Vagina (tissue), 2 donors: Measurements from ENCODE around the gene OR10A3.

Experiments
- POLR2A ChIP-seq, 2 donors: fragments of 450-650 bp; IDR thresholded peaks; one replicate each; pipeline ENCODE4 v1.6.1; 2017; ENCODE audit warnings: antibody characterized with exemption in 2 of 2, mild to moderate bottlenecking in 2 of 2, moderate library complexity in 2 of 2
- POLR2AphosphoS5 ChIP-seq, 2 donors: sonication (generic); formaldehyde crosslinking; IDR thresholded peaks; one replicate each; pipeline ENCODE4 v1.9.0; 2017; ENCODE audit warnings: antibody characterized with exemption in 2 of 2, mild to moderate bottlenecking in 2 of 2, low read depth in 1 of 2; ENCODE audit not compliant: insufficient read depth in 1 of 2
- TF ChIP-seq, protein P1 (sequence below), 3 experiments: fragments of 450-650 bp in 2 of 3; fragments of 200-600 bp in 1 of 3; sonication (generic) in 1 of 3; IDR thresholded peaks; one replicate each; pipeline ENCODE4 v1.5.1; 2017 to 2019; ENCODE audit warnings: antibody characterized with exemption in 3 of 3, mild to moderate bottlenecking in 2 of 3, moderate library complexity in 2 of 3

DNA sequence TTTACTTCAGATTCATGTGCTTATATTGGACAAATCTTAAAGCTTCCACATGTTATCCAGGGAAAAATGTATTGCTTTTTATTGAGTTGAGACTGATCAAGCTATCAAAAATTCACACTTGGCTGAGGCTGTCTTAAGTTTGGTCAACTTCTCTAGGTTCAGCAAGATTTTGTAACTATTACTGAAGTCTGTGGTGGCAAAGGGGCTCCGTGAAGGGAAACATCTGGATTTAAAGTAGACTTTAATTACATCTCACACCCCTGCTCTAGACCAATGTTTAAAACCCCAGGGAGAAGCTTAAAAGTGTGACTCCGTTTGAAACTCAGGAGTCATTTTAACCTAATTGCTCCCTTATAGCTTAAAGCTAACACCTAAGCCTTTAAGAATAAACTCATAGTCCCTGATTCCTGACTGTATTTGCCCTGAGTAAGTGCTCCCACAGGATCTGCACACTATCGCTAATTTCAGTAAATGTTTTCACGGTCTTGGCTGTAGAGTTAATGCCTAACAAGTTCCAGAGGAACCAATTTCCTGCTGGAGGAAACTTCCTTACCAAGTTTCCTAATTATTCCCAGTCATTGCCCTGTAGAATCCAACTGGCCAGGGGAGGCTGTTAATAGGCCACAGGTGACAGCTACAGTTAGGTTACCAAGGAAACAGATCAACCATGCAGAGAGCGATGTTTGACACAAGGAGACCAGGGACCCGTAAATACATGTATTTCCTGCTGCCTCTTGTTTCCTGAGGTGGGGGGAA, 50.9 kb downstream of the OR10A3 start:
- TF ChIP-seq, protein P1, sequence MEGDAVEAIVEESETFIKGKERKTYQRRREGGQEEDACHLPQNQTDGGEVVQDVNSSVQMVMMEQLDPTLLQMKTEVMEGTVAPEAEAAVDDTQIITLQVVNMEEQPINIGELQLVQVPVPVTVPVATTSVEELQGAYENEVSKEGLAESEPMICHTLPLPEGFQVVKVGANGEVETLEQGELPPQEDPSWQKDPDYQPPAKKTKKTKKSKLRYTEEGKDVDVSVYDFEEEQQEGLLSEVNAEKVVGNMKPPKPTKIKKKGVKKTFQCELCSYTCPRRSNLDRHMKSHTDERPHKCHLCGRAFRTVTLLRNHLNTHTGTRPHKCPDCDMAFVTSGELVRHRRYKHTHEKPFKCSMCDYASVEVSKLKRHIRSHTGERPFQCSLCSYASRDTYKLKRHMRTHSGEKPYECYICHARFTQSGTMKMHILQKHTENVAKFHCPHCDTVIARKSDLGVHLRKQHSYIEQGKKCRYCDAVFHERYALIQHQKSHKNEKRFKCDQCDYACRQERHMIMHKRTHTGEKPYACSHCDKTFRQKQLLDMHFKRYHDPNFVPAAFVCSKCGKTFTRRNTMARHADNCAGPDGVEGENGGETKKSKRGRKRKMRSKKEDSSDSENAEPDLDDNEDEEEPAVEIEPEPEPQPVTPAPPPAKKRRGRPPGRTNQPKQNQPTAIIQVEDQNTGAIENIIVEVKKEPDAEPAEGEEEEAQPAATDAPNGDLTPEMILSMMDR (IDR thresholded peaks at IDR 0.05) = no peak
- no peak for TF ChIP-seq POLR2A (IDR thresholded peaks at IDR 0.05)
- no peak for TF ChIP-seq POLR2AphosphoS5 (IDR thresholded peaks at IDR 0.05; ENCODE audit: insufficient read depth in 1 of 2, low read depth in 1 of 2)
